Karpas-422 (cell line): Measurements from ENCODE around the gene MPPED2. TPM values are rescaled to one million over a fixed set of nuclear protein-coding genes. Genes with fewer than 3 reads are reported as not detected.

ENCODE experiments used
- DNase-seq: peaks from one replicate; pipeline ENCODE4 v3.0.0-alpha.2; 2015
- H2AFZ ChIP-seq: fragments of 200-600 bp; sonication (generic); 2 replicates; pipeline ENCODE4 v1.6.1; 2014; ENCODE audit warnings: antibody characterized with exemption, low read length, mixed read lengths
- H3K27ac ChIP-seq: fragments of 200-600 bp; sonication (generic); 2 replicates; pipeline ENCODE4 v1.5.1; 2014; ENCODE audit warnings: mild to moderate bottlenecking, low read length, moderate library complexity
- H3K27me3 ChIP-seq: fragments of 200-600 bp; sonication (generic); 2 replicates; pipeline ENCODE4 v1.6.1; 2014; ENCODE audit warnings: low read length, mixed read lengths
- H3K36me3 ChIP-seq: fragments of 200-600 bp; sonication (generic); 2 replicates; pipeline ENCODE4 v1.6.1; 2014; ENCODE audit warnings: low read length, mixed read lengths; ENCODE audit not compliant: insufficient read depth
- H3K4me1 ChIP-seq: fragments of 200-600 bp; sonication (generic); 2 replicates; pipeline ENCODE4 v1.6.1; 2014; ENCODE audit warnings: mild to moderate bottlenecking, low read length, mixed read lengths
- H3K4me2 ChIP-seq: fragments of 200-600 bp; sonication (generic); 2 replicates; pipeline ENCODE4 v1.6.1; 2014; ENCODE audit warnings: low read length, low read depth, mild to moderate bottlenecking; ENCODE audit not compliant: poor library complexity, severe bottlenecking
- H3K4me3 ChIP-seq: fragments of 200-600 bp; sonication (generic); 2 replicates; pipeline ENCODE4 v1.5.1; 2014; ENCODE audit warnings: mild to moderate bottlenecking, antibody characterized with exemption, low read length, mixed read lengths
- H3K79me2 ChIP-seq: fragments of 200-600 bp; sonication (generic); 2 replicates; pipeline ENCODE4 v1.6.1; 2014; ENCODE audit warnings: mild to moderate bottlenecking, low read length, mixed read lengths
- H3K9ac ChIP-seq: fragments of 200-600 bp; sonication (generic); 2 replicates; pipeline ENCODE4 v1.6.0; 2014; ENCODE audit warnings: low read length
- H3K9me2 ChIP-seq: fragments of 200-600 bp; sonication (generic), shearing (Covaris generic); replicated peaks from 2 replicates; pipeline ENCODE4 v1.6.0; 2014; ENCODE audit warnings: mild to moderate bottlenecking, low read length, moderate library complexity; ENCODE audit not compliant: insufficient read depth
- H3K9me3 ChIP-seq: fragments of 300-700, 200-600 bp; sonication (generic); 2 replicates; pipeline ENCODE4 v1.6.1; 2014; ENCODE audit warnings: low read length, mixed read lengths
- H4K20me1 ChIP-seq: fragments of 200-600 bp; sonication (generic); 2 replicates; pipeline ENCODE4 v1.6.1; 2014; ENCODE audit warnings: mild to moderate bottlenecking, antibody characterized with exemption, low read length, low read depth; ENCODE audit not compliant: insufficient read depth
- total RNA-seq: library from RNA; depleted of rRNA; stranded (reverse); fragments of >200 nt; shearing (Covaris generic); gene quantifications from 2 replicates; pipeline ENCODE4 v1.2.3, GENCODE V29; 2014; ENCODE audit warnings: low replicate concordance

Gene MPPED2
- total RNA-seq, 1 experiment from 2014 or later = not detected

DNA sequence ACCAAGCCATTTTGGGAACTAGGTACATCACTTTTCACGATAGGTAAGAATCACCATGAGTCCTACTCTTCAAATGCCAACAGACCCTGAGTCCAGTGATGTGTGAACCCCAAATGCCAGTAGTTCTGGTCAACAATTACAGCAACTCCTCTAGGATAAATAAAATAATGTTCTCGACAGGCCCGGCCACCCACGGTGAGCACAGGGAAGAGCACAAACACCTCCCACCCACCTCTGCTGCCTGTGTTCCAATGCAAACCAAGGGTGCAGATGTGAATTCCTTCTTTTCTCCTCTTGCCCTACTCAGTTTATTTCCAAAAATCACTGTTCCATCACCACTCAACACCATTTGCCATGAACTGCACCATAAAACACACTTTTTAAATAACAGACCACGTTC, 33.3 kb downstream of the MPPED2 start:
- H3K4me2 ChIP-seq = no peak overlapping the region
- H2AFZ ChIP-seq = no peak overlapping the region
- no peaks in the 10 kb centered on the region for H3K79me2 ChIP-seq
- no peak overlapping the region for H3K27ac ChIP-seq
- DNase-seq = no peak
- H4K20me1 ChIP-seq = no peaks in the 10 kb centered on the region
- H3K4me1 ChIP-seq = no peaks in the 10 kb centered on the region
- H3K36me3 ChIP-seq = no peaks in the 10 kb centered on the region
- H3K27me3 ChIP-seq = no peaks in the 10 kb centered on the region
- H3K9ac ChIP-seq = no peak overlapping the region
- H3K9me2 ChIP-seq = no peaks in the 10 kb centered on the region
- H3K4me3 ChIP-seq = no peak overlapping the region
- H3K9me3 ChIP-seq = no peaks in the 10 kb centered on the region

DNA sequence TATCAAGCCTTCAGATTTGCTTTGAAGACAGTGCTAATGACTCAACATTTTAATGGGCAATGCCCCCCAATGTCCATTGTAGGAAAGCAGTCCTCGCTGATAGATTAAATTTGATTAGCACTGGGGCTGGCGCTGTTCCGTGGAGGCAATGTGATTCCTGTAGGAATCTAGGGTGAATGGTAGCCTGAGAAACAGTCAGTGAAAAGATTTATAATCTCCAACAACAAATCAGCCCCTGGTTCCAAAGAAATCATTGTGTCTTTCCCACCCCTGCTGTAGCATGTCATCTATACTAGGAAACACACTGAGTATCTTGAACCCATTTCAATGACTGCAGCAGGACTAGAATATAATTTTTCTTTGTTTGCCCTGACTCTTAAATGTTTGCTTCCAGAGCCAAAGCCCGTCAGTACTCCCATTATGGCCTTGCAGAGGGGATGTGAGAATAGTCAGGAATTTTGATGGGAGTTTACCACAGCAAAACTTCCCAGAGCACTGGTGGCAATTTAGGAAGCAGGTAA, 36.1 kb downstream of the MPPED2 start:
- Histone ChIP-seq H3K4me3 (no peak overlapping the region), H3K9ac (no peak overlapping the region), H3K9me3 (no peaks in the 10 kb centered on the region), H3K79me2 (no peaks in the 10 kb centered on the region), H3K27ac (no peak overlapping the region), H3K27me3 (no peaks in the 10 kb centered on the region), H4K20me1 (no peaks in the 10 kb centered on the region), H3K4me2 (no peak overlapping the region), H2AFZ (no peak overlapping the region), H3K9me2 (no peaks in the 10 kb centered on the region), H3K36me3 (no peaks in the 10 kb centered on the region), H3K4me1 (no peaks in the 10 kb centered on the region)
- no peak for DNase-seq

GRCh38 chr11:30549565-30549964, 36.6 kb downstream of the MPPED2 start:
- Histone ChIP-seq H3K9ac (no peak overlapping the region), H3K9me3 (no peaks in the 10 kb centered on the region), H2AFZ (no peak overlapping the region), H3K9me2 (no peaks in the 10 kb centered on the region), H3K27me3 (no peaks in the 10 kb centered on the region), H3K4me3 (no peak overlapping the region), H3K27ac (no peak overlapping the region), H3K79me2 (no peaks in the 10 kb centered on the region), H3K4me1 (no peaks in the 10 kb centered on the region), H3K4me2 (no peak overlapping the region), H4K20me1 (no peaks in the 10 kb centered on the region), H3K36me3 (no peaks in the 10 kb centered on the region)
- no peak for DNase-seq

- Histone ChIP-seq H3K27ac (no peak overlapping the region), H3K4me2 (no peak overlapping the region), H3K4me3 (no peak overlapping the region), H3K9me2 (no peaks in the 10 kb centered on the region), H3K27me3 (no peaks in the 10 kb centered on the region), H3K36me3 (no peaks in the 10 kb centered on the region), H3K9ac (no peak overlapping the region), H3K4me1 (no peaks in the 10 kb centered on the region), H2AFZ (no peak overlapping the region), H3K79me2 (no peaks in the 10 kb centered on the region), H3K9me3 (no peaks in the 10 kb centered on the region), H4K20me1 (no peaks in the 10 kb centered on the region)
- DNase-seq = no peak
Observed at GRCh38 chr11:30546334-30546733, 39.8 kb downstream of the MPPED2 start.

DNA sequence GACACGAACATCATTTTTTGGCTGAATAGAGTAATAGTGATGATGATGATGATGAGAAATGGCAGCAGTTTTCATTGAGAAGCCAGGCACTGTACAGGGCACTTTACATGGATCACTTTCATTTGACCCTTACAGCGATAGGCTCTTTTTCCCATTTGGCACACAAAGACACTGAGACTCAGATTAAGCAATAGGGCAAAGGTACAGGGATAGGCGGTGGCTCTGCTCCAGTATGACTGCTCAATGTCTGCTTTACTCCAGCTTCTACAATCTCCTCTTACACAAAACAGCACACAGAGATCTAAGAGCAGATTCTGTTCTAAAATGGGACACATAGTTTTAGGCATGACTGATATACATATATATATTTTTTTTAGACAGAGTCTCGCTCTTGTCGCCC, 40.6 kb downstream of the MPPED2 start:
- Histone ChIP-seq H4K20me1 (no peaks in the 10 kb centered on the region), H3K36me3 (no peaks in the 10 kb centered on the region), H3K9ac (no peak overlapping the region), H2AFZ (no peak overlapping the region), H3K27me3 (no peaks in the 10 kb centered on the region), H3K27ac (no peak overlapping the region), H3K9me2 (no peaks in the 10 kb centered on the region), H3K4me3 (no peak overlapping the region), H3K9me3 (no peaks in the 10 kb centered on the region), H3K79me2 (no peaks in the 10 kb centered on the region), H3K4me1 (no peaks in the 10 kb centered on the region), H3K4me2 (no peak overlapping the region)
- no peak for DNase-seq

DNA sequence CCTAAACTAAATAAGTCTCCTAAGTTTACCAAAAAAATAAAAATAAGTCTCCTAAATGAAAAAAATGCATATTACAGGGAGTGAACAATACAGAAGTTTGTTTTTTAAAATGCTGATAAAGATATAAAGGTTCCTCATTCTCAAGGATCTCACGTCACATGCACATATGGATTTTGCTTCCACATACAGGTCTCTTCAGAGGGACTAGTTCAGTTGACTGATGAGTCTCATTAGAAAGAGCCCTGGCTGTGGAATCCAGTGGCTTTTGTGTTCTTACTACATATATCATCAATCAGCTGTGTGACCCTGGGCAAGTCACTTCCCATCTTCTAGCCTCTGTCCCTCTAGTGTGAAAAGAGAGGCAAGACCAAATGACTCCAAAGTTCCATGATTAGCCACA, 43.1 kb downstream of the MPPED2 start:
- no peak for DNase-seq
- Histone ChIP-seq H2AFZ (no peak overlapping the region), H3K36me3 (no peaks in the 10 kb centered on the region), H4K20me1 (no peaks in the 10 kb centered on the region), H3K9me2 (no peaks in the 10 kb centered on the region), H3K79me2 (no peaks in the 10 kb centered on the region), H3K9ac (no peak overlapping the region), H3K4me3 (no peak overlapping the region), H3K27me3 (no peaks in the 10 kb centered on the region), H3K4me2 (no peak overlapping the region), H3K27ac (no peak overlapping the region), H3K4me1 (no peaks in the 10 kb centered on the region), H3K9me3 (no peaks in the 10 kb centered on the region)

GRCh38 chr11:30540781-30541180, 45.4 kb downstream of the MPPED2 start:
- no peaks in the 10 kb centered on the region for H3K9me2 ChIP-seq
- H3K4me3 ChIP-seq = no peak overlapping the region
- H3K36me3 ChIP-seq = no peaks in the 10 kb centered on the region
- H3K9ac ChIP-seq = no peak overlapping the region
- H3K4me1 ChIP-seq = no peaks in the 10 kb centered on the region
- H3K27ac ChIP-seq = no peak overlapping the region
- H3K4me2 ChIP-seq = no peak overlapping the region
- H3K9me3 ChIP-seq = no peaks in the 10 kb centered on the region
- no peak overlapping the region for H2AFZ ChIP-seq
- H3K27me3 ChIP-seq = no peaks in the 10 kb centered on the region
- no peaks in the 10 kb centered on the region for H4K20me1 ChIP-seq
- DNase-seq = no peak
- H3K79me2 ChIP-seq = no peaks in the 10 kb centered on the region

DNA sequence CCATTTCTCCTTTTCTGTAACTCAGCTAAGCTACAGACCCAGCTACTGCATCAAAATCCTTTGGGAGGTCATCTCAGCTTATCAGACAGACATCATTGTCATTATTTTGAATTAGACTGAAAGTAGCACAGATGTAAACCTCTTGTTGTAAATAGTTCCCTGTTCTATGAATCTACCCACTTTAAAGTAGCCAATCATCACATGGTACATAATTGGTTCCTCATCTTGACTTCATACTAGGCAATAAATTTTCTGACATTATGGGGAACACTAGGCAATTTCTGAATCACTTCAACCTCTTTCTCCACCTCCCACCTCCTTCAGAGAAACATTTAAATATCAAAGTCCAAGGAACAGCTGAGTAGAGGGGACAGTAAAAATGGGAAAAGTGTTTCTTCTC, 47.9 kb downstream of the MPPED2 start:
- H4K20me1 ChIP-seq = no peaks in the 10 kb centered on the region
- no peak overlapping the region for H3K9ac ChIP-seq
- H2AFZ ChIP-seq = no peak overlapping the region
- no peak overlapping the region for H3K27ac ChIP-seq
- no peaks in the 10 kb centered on the region for H3K9me3 ChIP-seq
- H3K79me2 ChIP-seq = no peaks in the 10 kb centered on the region
- no peaks in the 10 kb centered on the region for H3K36me3 ChIP-seq
- no peak for DNase-seq
- no peak overlapping the region for H3K4me3 ChIP-seq
- no peaks in the 10 kb centered on the region for H3K4me1 ChIP-seq
- no peaks in the 10 kb centered on the region for H3K27me3 ChIP-seq
- no peaks in the 10 kb centered on the region for H3K9me2 ChIP-seq
- no peak overlapping the region for H3K4me2 ChIP-seq

GRCh38 chr11:30535818-30536217, 50.3 kb downstream of the MPPED2 start:
- Histone ChIP-seq H3K4me2 (no peak overlapping the region), H3K27me3 (no peaks in the 10 kb centered on the region), H2AFZ (no peak overlapping the region), H3K79me2 (no peaks in the 10 kb centered on the region), H3K27ac (no peak overlapping the region), H3K36me3 (no peaks in the 10 kb centered on the region), H3K9ac (no peak overlapping the region), H4K20me1 (no peaks in the 10 kb centered on the region), H3K9me3 (no peaks in the 10 kb centered on the region), H3K4me3 (no peak overlapping the region), H3K4me1 (no peaks in the 10 kb centered on the region), H3K9me2 (no peaks in the 10 kb centered on the region)
- no peak for DNase-seq
